T-helper 2 cell treated with Interferon-gamma antibody and Interleukin-4, amounts not matched to agents 100 ng/mL and 5 ng/mL, for 36 hours (primary cell): ENCODE measurements around the gene VPS39. TPM values are rescaled to one million over a fixed set of nuclear protein-coding genes. Genes with fewer than 3 reads are reported as not detected.

Experiments
- intact Hi-C: fragments of 100-400 bp; cut with micrococcal nuclease; formaldehyde crosslinking; loops from one replicate; pipeline ENCODE4 v1.15.1; 2023
- total RNA-seq: library from RNA; stranded (reverse); gene quantifications from 2 replicates; pipeline ENCODE4 v1.2.3, GENCODE V29; 2022

VPS39 gene
- total RNA-seq, 1 donor from 2014 or later = 74.1 TPM

DNA sequence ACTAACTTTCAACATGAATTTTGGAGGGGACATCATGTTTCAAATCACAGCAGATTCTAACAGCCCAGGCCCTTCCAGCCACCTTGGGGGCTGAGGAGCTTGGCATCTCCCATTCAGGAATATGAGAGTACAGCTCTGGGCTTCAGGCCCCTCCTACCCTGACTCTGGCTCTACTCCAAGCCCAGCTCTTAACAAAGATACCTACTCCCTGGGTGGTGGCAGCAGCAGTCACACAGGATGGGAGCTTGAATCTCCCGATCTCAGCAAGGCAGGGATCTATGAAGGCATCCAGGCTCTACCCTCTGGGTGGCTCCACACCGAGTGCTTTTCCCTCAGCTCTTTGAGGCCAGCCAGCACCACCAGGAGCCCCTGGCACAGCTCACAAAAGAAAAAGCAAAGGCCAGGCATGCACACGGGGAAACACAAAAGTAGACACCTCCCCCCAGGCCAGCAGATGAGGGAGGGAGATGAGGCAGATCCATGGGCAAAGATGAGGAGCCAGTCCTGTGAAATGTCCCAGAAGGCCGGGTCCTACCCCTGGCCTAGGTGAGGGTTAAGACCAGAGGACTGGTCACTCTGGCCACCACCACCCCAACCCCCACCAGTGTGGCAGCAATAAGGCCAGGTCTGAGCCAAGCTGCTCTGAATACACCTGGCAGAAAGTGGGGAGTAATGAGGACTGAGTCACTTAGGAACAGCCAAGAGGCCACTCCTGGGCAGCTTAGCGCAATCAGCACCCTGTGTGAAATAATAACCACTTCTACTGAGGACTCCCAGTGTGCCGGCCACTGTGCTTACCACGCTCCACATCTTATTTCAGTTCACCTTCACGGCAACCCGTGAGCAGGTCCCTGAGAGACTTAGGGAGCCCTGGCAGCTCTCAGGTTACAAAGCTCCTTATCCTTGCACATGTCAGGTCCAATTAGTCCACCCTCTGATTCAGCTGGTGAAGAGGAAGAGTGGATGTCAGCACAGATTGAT, 76.0 kb downstream of the VPS39 start:
- intact Hi-C loops = loop anchor here (5.0 kb wide), 1 partner anchor 65 kb away; no protein-coding TSS in a partner anchor

DNA sequence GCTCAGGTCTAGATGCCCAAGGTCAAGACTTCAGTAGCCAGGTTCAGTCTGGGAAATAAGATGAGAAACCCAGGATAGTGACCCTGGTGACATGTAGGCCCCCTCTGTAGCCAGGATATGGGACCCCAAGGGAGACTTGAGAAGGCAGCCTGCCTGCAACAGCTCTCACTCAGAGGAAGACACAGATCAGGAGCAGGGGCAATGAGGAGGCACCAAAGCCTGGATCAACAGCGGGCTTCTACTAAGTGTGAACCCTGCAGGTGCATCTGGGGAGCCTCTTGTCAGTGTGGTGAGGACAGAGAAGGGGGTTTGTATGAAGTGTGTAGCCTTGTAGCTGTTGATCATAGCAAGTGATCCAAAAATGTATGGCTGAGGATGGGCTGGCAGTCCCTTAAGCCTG, 77.1 kb downstream of the VPS39 start:
- intact Hi-C loops = loop anchor here (5.0 kb wide), 1 partner anchor 64 kb away; no protein-coding TSS in a partner anchor

DNA sequence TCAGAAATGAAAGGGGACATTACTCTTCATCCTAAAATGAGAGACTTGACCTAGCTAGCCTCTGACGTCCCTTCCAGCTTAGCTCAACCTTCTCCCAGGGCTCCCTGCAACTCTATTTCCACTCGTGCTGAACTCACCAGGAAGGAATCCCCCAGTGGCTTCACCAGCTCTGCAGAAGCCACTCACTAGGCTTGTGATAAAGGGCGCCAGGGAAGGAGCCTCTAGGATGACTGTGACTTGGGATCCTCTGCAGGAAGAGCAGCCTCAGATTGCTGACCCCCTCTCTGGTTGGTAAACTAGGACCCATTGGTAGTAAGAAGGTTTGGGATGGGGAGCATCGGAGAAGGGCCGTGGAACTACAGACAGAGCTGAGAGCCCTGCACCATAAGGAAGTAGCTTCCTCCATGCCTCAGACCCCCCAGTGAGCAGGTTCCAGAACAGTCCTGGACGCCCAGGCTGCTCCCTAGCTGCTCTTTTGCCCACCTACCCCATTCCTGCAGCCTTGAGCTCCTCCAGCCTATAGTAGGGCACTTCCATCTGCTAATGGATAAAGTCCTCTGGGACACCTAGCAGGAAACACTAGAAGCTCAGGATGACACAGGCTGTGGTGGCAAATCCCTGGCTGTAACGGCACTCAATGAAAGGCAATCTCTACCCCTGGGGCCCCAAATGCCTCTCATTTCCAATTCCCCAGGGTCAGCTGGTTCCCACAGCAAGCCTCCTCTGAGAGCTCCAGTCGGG, 77.7 kb downstream of the VPS39 start:
- intact Hi-C loops = loop anchor here (5.0 kb wide), 1 partner anchor 63 kb away; no protein-coding TSS in a partner anchor

DNA sequence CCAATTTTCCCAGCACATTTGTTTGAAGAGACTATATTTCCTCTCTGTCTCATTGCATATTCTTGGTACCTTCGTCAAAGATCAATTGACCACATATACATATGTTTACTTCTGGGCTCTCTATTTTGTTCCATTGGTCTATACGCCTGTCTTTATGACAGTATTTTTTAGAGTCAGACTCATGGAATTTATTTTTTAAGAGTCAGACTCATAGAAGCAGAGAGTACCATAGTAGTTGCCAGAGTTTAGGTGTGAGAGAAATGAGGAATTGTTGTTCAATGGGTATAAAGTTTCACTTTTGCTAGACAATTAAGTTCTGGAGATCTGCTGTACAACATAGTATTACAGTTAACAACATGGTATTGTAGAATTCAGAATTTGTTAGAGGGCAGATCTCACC, 78.7 kb downstream of the VPS39 start:
- intact Hi-C loops = no loop called here

DNA sequence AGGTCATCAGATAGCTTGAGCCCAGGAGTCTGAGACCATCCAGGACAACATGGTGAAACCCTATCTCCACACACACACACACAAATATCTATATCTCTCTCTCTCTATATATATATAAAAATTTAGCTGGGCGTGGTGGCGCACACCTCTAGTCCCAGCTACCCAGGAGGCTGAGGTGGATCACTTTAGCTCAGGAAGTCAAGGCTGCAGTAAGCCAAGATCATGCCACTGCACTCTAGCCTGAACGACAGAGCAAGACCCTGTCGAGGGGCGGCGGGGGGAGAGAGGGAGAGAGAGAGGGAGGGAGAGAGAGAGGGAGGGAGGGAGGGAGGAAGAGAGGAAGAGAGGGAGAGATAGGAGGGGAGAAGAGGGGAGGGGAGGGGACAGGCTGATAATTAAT, 79.6 kb downstream of the VPS39 start:
- intact Hi-C loops = no loop called here

DNA sequence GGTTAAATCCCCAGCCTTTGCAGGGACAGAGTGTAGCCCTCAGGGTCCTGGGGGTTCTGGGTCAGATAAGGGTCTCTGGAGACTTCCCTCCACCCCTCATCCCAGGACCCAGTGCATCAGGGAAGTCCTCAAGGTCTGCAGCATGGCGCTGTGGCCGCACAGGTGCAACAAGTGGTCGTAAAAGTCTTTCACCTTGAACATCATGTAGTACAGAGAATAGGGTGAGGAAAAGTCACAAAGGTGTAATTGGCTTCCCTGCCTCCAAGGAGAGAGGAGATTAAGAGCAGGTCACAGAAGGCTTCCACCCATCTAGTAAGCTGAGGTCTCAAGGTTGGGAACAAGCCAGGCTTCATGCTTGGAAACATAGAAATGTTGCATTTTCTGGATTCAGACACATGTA, 84.6 kb downstream of the VPS39 start:
- intact Hi-C loops = no loop called here

DNA sequence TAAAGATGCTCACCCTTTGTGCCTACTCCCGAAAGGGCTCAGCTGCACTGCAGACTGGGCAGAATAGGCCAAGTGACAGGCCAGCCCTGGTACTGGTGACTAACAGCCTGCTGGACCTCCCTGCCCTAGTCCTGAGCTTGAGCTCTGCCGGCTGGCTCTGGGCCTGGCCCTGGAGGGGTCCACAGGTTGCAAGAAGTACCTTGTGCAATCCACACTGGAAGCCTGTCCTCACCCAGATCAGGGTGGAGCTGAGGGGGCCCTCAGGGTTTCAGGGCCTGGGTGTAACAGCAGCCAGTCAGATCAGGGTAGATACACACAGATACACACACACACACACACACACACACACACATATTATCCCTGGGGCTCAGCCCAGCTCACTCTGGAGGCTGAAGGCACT, 86.4 kb downstream of the VPS39 start:
- intact Hi-C loops = no loop called here

DNA sequence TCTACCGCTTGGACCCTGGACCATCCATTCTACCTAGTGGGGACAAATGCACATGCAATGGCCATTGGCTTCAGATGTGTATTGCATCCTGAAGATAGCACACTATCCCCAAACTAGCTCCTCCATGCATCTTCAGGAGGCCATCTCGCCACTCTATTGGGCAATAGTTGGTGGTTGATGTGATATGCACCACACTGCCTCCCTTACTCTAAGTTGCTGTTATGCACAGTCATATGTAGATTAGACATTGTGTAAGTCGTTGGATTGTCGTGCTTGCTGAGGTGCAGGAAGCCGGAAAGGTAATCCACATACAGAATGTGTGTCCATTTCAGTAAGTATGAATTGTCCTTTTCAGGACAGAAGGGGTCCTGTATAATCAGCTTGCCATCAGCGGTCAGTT, 87.1 kb downstream of the VPS39 start:
- intact Hi-C loops = no loop called here

DNA sequence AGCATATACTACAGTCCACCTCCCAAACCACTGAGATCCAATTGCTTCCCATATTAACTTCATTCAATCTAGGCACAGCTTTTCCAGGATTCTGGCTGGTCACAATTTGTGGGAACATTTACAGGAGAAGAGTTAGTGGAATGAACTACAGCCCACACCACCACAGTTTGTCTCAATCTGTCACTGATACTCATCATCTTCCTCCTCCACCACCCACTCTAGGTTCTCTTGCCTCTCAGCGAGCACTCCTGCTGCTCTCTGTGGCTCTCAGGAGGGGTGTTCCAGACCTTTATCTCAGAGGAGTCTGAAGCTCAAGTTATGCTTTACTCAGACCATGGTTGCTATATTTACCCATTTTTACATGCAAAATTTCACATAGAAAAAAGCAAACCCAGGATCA, 87.8 kb downstream of the VPS39 start:
- intact Hi-C loops = no loop called here

DNA sequence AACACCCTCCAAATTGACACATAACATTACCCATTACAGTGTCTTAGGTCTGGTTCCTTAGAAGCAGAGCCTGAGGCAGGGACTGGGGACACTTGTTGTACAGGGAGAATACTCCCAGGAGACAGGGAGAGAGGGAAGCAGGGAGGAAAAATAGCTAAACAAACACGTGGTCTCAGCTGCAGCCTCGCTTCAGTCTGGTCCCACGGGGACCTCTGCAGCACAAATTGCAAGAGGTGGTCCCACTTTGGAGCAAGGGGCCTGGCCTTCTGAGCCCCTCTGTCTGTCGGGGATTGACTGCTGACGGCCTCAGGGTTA, 88.7 kb downstream of the VPS39 start:
- intact Hi-C loops = no loop called here

DNA sequence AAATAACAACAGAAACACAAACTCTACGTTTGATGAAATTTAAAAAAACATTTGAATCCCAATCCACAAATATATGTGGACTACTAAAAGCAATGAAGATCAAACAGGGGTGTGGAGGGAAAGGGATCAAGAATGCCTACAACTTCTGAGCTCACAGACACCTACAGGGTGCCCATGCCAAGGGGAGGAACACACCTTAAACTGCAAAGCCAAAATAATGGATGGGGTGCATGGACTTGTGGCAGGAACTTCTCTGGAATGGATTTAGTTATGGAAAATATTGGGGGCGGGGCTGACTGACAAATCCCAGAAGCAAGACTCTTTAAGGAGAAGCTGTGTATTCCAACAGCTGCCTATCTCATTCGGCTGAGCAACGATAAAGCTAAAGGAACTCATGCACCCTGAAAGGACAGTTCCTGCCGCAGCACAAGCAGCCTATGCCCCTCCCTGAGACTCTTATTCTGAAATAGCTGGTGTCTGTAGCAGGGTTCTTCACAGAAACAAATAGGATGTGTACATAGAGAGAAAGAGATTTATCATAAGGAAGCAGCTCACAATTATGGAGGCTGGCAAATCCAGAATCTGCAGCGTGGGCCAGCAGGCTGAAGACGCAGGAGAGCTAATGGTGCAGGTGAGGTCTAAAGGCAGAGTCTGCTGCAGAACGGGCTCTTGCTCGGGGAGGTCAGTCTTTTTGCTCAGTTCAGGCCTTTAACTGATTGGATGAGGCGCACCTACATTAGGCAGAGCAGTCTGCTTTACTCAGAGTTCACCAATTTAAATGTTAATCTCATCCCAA, 89.3 kb downstream of the VPS39 start:
- intact Hi-C loops = no loop called here

DNA sequence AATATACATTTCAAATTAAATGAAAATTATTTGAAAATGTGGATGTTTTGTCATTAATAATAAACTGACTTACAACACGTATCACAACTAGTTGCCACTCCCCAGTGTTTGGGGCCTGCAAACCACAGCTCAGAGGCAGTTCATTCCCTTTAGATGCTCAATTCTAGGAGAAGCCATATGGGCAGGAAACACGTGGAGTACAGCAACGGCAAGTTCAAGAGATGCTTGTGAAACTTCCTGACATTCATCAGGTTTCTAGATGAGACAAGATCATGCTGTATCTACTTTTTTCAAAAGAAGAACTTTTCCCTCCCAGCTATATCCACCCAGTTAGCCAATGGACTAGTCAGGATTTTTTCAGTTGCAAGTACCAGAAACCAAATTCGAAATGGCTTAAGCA, 96.2 kb downstream of the VPS39 start:
- intact Hi-C loops = no loop called here

DNA sequence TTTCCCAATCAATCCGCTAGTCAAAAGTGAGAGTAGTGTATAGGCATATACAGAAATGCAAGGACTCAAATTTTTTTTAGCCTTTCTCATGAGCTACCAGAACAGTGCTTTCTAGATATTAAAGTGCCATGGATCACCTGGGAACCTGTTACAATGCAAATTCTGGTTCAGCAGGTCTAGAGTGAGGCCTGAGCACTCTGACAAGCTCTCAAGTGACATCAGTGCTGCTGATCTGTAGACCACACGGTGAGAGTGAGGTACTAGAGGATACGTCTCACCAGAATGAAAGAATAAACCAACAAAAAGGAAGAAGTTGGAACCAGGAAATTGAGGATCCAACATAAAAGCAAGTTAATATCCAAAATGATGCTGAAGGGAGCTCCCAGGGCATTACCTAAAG, 97.7 kb downstream of the VPS39 start:
- intact Hi-C loops = no loop called here

DNA sequence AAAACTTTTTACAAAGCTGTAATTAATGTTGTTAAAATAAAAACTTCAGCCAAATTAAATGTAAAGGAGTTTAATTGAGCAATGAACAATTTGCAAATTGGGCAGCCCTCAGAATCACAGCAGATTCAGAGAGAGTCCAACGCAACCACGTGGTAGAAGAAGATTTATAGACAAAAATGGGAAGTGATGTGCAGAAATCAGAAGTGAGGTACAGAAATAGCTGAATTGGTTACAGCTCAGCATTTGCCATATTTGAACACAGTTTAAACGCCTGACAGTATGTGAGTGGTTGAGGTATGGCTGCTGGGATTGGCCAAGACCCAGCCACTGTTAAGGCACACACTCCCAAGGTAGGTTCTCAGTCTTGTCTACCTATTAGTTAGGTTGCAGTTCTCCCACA, 99.3 kb downstream of the VPS39 start:
- intact Hi-C loops = no loop called here

Other genes starting within 250 kb of the VPS39 start
- 9.1 and 9.7 TPM in 2 replicates for gene EHD4, start 235.7 kb downstream of the VPS39 start, total RNA-seq
- gene PLA2G4E, start 187.3 kb downstream of the VPS39 start, total RNA-seq = not detected in 2 replicates
- gene PLA2G4D, start 113.7 kb downstream of the VPS39 start, total RNA-seq = not detected in 2 replicates
- not detected in 2 replicates for gene PLA2G4F, start 51.7 kb downstream of the VPS39 start, total RNA-seq
- 30.4 and 36.6 TPM in 2 replicates for gene GANC, start 64.9 kb upstream of the VPS39 start, total RNA-seq
- 38.2 and 42.1 TPM in 2 replicates for gene TMEM87A, start 65.1 kb upstream of the VPS39 start, total RNA-seq
- 3.1 and 4.7 TPM in 2 replicates for gene CAPN3, start 151.2 kb upstream of the VPS39 start, total RNA-seq